HCT116 (cell line): Measurements from ENCODE around the gene RABGGTA. TPM values are rescaled to one million over a fixed set of nuclear protein-coding genes. Genes with fewer than 3 reads are reported as not detected.

ENCODE experiments used
- ATAC-seq: fragments of 200-7000 bp; cut with Tn5 transposase; 2 replicates; pipeline ENCODE4 v1.9.1; 2020; ENCODE audit warnings: mild to moderate bottlenecking, moderate library complexity
- BruUV-seq: library from RNA; stranded (reverse); fragments of 400-500 nt; replicated peaks from 2 replicates; lab custom pipeline; 2021; lab: Mats Ljungman, UMichigan
- CTCF ChIA-PET: fragments of 300-600 bp; sonication (Branson Sonifier 250); formaldehyde crosslinking; loops from one replicate; lab custom pipeline; 2021; ENCODE audit warnings: antibody characterized with exemption; lab: Charles Lee
- POLR2A ChIA-PET: fragments of 300-600, 350-600 bp; sonication (Branson Sonifier 250); formaldehyde crosslinking; loops from one replicate; lab custom pipeline; 2021; ENCODE audit warnings: antibody characterized with exemption; lab: Charles Lee
- RAD21 ChIA-PET, 2 experiments: fragments of 300-600 bp; sonication (Branson Sonifier 250); formaldehyde crosslinking; loops; one replicate each; lab custom pipeline; 2023; ENCODE audit warnings: low total read pairs in 2 of 2; ENCODE audit not compliant: uncharacterized antibody in 2 of 2, unreplicated experiment in 2 of 2, low non-redundant PET in 1 of 2; lab: Charles Lee
- DNase-seq: peaks from one replicate; pipeline ENCODE4 v3.0.0-alpha.2; 2010; ENCODE audit warnings: low read depth, low spot score
- H2AFZ ChIP-seq: fragments of 200-600 bp; shearing (Covaris generic), sonication (generic); 2 replicates; pipeline ENCODE4 v1.6.1; 2017; ENCODE audit warnings: low read depth, mixed run types, mixed read lengths, antibody characterized with exemption, low read length; ENCODE audit not compliant: poor library complexity, severe bottlenecking
- H3K27ac ChIP-seq: 2 replicates; pipeline ENCODE4 v1.5.1; 2012; ENCODE audit warnings: low read depth, low read length
- H3K27me3 ChIP-seq: fragments of 200-600 bp; sonication (generic); 2 replicates; pipeline ENCODE4 v1.6.1; 2016; ENCODE audit warnings: mixed run types, low read length, mixed read lengths; ENCODE audit not compliant: insufficient read depth
- H3K36me3 ChIP-seq, 2 experiments: fragments of 200-500 bp in 1 of 2; fragments of 200-600 bp in 1 of 2; sonication (Bioruptor generic) in 1 of 2; sonication (generic) in 1 of 2; 2 replicates each; pipeline versions ENCODE4 v1.5.1 to v1.6.1; 2014 to 2016; ENCODE audit warnings: low read length in 2 of 2, inconsistent platforms in 1 of 2, mixed read lengths in 1 of 2, mixed run types in 1 of 2; ENCODE audit not compliant: insufficient read depth in 2 of 2, control insufficient read depth in 1 of 2
- H3K4me1 ChIP-seq, 2 experiments: fragments of 200-600 bp in 1 of 2; sonication (generic) in 1 of 2; 2 replicates each; pipeline versions ENCODE4 v1.5.1 to v1.6.1; 2012 to 2017; ENCODE audit warnings: low read length in 2 of 2, inconsistent platforms in 1 of 2, mild to moderate bottlenecking in 1 of 2, mixed read lengths in 1 of 2, mixed run types in 1 of 2, moderate library complexity in 1 of 2; ENCODE audit not compliant: insufficient read depth in 2 of 2, control insufficient read depth in 1 of 2
- H3K4me2 ChIP-seq: fragments of 200-600 bp; sonication (generic); 2 replicates; pipeline ENCODE4 v1.6.1; 2017; ENCODE audit warnings: mixed run types, low read length, mixed read lengths
- H3K4me3 ChIP-seq, 2 experiments: fragments of 200-600 bp in 1 of 2; sonication (generic) in 1 of 2; replicated peaks in 1 of 2; 2 replicates each; pipeline ENCODE4 v1.5.1; 2011 to 2016; ENCODE audit warnings: low read length in 2 of 2, control low read depth in 1 of 2, low read depth in 1 of 2, mild to moderate bottlenecking in 1 of 2, mixed read lengths in 1 of 2, mixed run types in 1 of 2
- H3K79me2 ChIP-seq: fragments of 200-600 bp; sonication (generic); 2 replicates; pipeline ENCODE4 v1.6.1; 2017; ENCODE audit warnings: mild to moderate bottlenecking, mixed run types, low read length, moderate library complexity, mixed read lengths; ENCODE audit not compliant: insufficient read depth
- H3K9ac ChIP-seq: fragments of 200-600 bp; sonication (generic); 2 replicates; pipeline ENCODE4 v1.6.1; 2016; ENCODE audit warnings: low read length, mixed read lengths
- H3K9me2 ChIP-seq: fragments of 200-600 bp; sonication (generic), shearing (Covaris generic); 2 replicates; pipeline ENCODE4 v1.6.1; 2017; ENCODE audit warnings: mixed run types, mild to moderate bottlenecking, moderate library complexity; ENCODE audit not compliant: insufficient read depth
- H3K9me3 ChIP-seq, 2 experiments: fragments of 200-500 bp in 1 of 2; fragments of 200-600 bp in 1 of 2; sonication (Bioruptor generic) in 1 of 2; sonication (generic) in 1 of 2; 2 replicates each; pipeline ENCODE4 v1.6.1; 2014 to 2017; ENCODE audit warnings: low read length in 2 of 2, mixed read lengths in 2 of 2, inconsistent platforms in 1 of 2, low read depth in 1 of 2, mild to moderate bottlenecking in 1 of 2, mixed run types in 1 of 2, moderate library complexity in 1 of 2; ENCODE audit not compliant: control insufficient read depth in 1 of 2, insufficient read depth in 1 of 2
- H4K20me1 ChIP-seq: fragments of 200-600 bp; sonication (generic), shearing (Covaris generic); 2 replicates; pipeline ENCODE4 v1.6.1; 2017; ENCODE audit warnings: mixed run types, mild to moderate bottlenecking, moderate library complexity; ENCODE audit not compliant: insufficient read depth
- ATF3 ChIP-seq: IDR thresholded peaks from 2 replicates; pipeline ENCODE4 v1.6.1; 2012
- CBX3 ChIP-seq: IDR thresholded peaks from 2 replicates; pipeline ENCODE4 v1.6.1; 2012; ENCODE audit warnings: low read depth
- CEBPB ChIP-seq: IDR thresholded peaks from 2 replicates; pipeline ENCODE4 v1.6.1; 2012; ENCODE audit warnings: low read depth
- EZH2phosphoT487 ChIP-seq: fragments of 200-600 bp; IDR thresholded peaks from 2 replicates; pipeline ENCODE4 v1.6.1; 2018; ENCODE audit warnings: antibody characterized with exemption, borderline replicate concordance
- FOSL1 ChIP-seq: IDR thresholded peaks from 2 replicates; pipeline ENCODE4 v1.6.1; 2012; ENCODE audit warnings: low read depth
- JUND ChIP-seq: IDR thresholded peaks from 2 replicates; pipeline ENCODE4 v1.6.1; 2012
- POLR2A ChIP-seq: IDR thresholded peaks from 2 replicates; pipeline ENCODE4 v1.7.0; 2011; ENCODE audit warnings: borderline replicate concordance; ENCODE audit not compliant: insufficient read depth, insufficient read length; ENCODE audit errors: extremely low read depth
- RAD21 ChIP-seq: IDR thresholded peaks from 2 replicates; pipeline ENCODE4 v1.6.1; 2012; ENCODE audit warnings: low read depth, mild to moderate bottlenecking
- SP1 ChIP-seq: IDR thresholded peaks from 2 replicates; pipeline ENCODE4 v1.6.1; 2012; ENCODE audit warnings: low read depth
- TCF7L2 ChIP-seq: IDR thresholded peaks from 2 replicates; pipeline ENCODE4 v1.7.0; 2011; ENCODE audit warnings: borderline replicate concordance, inconsistent platforms; ENCODE audit not compliant: insufficient read depth, insufficient read length; ENCODE audit errors: extremely low read depth
- intact Hi-C: fragments of 100-400 bp; cut with micrococcal nuclease; formaldehyde crosslinking; loops from 2 replicates; pipeline ENCODE4 v1.10.0; 2022
- total RNA-seq: library from RNA; stranded (reverse); gene quantifications from one replicate; pipeline ENCODE4 v1.2.1, GENCODE V29; 2021; ENCODE audit not compliant: unreplicated experiment
- TF ChIP-seq, protein P1 (sequence below), 3 experiments: fragments of 200-600 bp in 1 of 3; sonication (generic) in 1 of 3; IDR thresholded peaks in 2 of 3; conservative IDR thresholded peaks in 1 of 3; 2 replicates each; pipeline ENCODE4 v1.5.1; 2012 to 2017; ENCODE audit warnings: low read depth in 2 of 3, low read length in 2 of 3, antibody characterized with exemption in 1 of 3, borderline replicate concordance in 1 of 3, control low read depth in 1 of 3, mild to moderate bottlenecking in 1 of 3, mixed read lengths in 1 of 3, mixed run types in 1 of 3, moderate library complexity in 1 of 3; ENCODE audit not compliant: insufficient read depth in 1 of 3

The RABGGTA gene
- total RNA-seq, 1 experiment from 2014 or later, result 40.8 TPM

DNA sequence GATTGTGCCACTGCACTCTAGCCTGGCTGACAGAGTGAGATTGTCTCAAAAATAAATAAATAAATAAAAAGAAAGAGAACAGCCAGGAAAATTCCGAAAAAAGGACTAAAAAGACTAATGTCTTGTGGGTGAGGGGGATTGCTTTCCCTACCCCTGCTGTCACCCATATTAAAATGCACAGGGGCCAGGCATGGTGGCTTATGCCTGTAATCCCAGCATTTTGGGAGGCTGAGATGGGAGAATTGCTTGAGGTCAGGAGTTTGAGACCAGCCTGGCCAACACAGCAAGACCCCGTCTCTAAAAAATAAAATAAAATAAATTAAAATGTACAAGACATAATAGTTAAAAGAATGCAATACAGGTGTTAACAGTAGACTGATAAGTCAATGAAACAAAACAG lies 22.1 kb upstream of the RABGGTA start:
- POLR2A ChIA-PET, result no interaction called here
- no TSS peak for BruUV-seq

More for the DNA sequence above, 22.1 kb upstream of the RABGGTA start:
- H4K20me1 ChIP-seq, result no peaks in the 10 kb centered on the region
- RAD21 ChIA-PET, result no interaction called here
- H3K27me3 ChIP-seq, result no peaks in the 10 kb centered on the region
- no peaks in the 10 kb centered on the region for H3K9me2 ChIP-seq
- intact Hi-C loops, result loop anchor here (10.0 kb wide), 1 partner anchor 309 kb away; the partner anchor contains the start of gene DHRS4L2
- no peak overlapping the region for H3K4me2 ChIP-seq
- no peaks in the 10 kb centered on the region for H3K9me3 ChIP-seq
- H2AFZ ChIP-seq, result no peak overlapping the region
- DNase-seq, result no peak
- ATAC-seq, result no peak
- H3K4me3 ChIP-seq, result no peak overlapping the region
- no peak for TF ChIP-seq ATF3
- TF ChIP-seq CEBPB, result no peak
- no peak for TF ChIP-seq POLR2A
- no peak for TF ChIP-seq SP1
- no peak for TF ChIP-seq RAD21
- TF ChIP-seq, protein P1, sequence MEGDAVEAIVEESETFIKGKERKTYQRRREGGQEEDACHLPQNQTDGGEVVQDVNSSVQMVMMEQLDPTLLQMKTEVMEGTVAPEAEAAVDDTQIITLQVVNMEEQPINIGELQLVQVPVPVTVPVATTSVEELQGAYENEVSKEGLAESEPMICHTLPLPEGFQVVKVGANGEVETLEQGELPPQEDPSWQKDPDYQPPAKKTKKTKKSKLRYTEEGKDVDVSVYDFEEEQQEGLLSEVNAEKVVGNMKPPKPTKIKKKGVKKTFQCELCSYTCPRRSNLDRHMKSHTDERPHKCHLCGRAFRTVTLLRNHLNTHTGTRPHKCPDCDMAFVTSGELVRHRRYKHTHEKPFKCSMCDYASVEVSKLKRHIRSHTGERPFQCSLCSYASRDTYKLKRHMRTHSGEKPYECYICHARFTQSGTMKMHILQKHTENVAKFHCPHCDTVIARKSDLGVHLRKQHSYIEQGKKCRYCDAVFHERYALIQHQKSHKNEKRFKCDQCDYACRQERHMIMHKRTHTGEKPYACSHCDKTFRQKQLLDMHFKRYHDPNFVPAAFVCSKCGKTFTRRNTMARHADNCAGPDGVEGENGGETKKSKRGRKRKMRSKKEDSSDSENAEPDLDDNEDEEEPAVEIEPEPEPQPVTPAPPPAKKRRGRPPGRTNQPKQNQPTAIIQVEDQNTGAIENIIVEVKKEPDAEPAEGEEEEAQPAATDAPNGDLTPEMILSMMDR (IDR thresholded peaks at IDR 0.05 in 2 of 3, conservative IDR thresholded peaks at IDR 0.05 in 1 of 3; ENCODE audit: borderline replicate concordance in 1 of 3, insufficient read depth in 1 of 3, low read depth in 2 of 3, low read length in 2 of 3), result no peak
- TF ChIP-seq JUND, result no peak
- no peak for TF ChIP-seq TCF7L2
- TF ChIP-seq FOSL1, result no peak
- TF ChIP-seq CBX3, result no peak
- no peak for TF ChIP-seq EZH2phosphoT487
- no peaks in the 10 kb centered on the region for H3K79me2 ChIP-seq
- H3K9ac ChIP-seq, result no peak overlapping the region
- peaks cover 17 to 23% of the 10 kb centered on the region in 2 experiments for H3K36me3 ChIP-seq
- no peak overlapping the region for H3K27ac ChIP-seq
- peaks cover 9 to 16% of the 10 kb centered on the region in 2 experiments for H3K4me1 ChIP-seq
- CTCF ChIA-PET, result interaction anchor here (1.1 to 1.9 kb wide), 3 partner anchors 15 to 179 kb away, joined by 3 to 7 read pairs (median 4); partner anchors contain the start of genes CIDEB, DCAF11, NRL and TINF2
